Liver (tissue), 9 donors: ENCODE results near the gene FAT2. TPM values are rescaled to one million over a fixed set of nuclear protein-coding genes. Genes with fewer than 3 reads are reported as not detected.

ENCODE experiments used
- DNase-seq: peaks from one replicate; pipeline ENCODE4 v3.0.0-alpha.2; 2017; ENCODE audit warnings: low spot score
- H3K27ac ChIP-seq, 2 donors: one replicate each; pipeline ENCODE4 v1.7.0; 2013; ENCODE audit warnings: inconsistent platforms in 2 of 2, low read length in 2 of 2, control low read depth in 1 of 2, low read depth in 1 of 2, mild to moderate bottlenecking in 1 of 2
- H3K27me3 ChIP-seq, 4 donors: one replicate each; pipeline versions ENCODE4 v1.6.1 to v1.7.0; 2013; ENCODE audit warnings: low read length in 3 of 4, inconsistent platforms in 1 of 4, mild to moderate bottlenecking in 1 of 4, moderate library complexity in 1 of 4; ENCODE audit not compliant: control insufficient read depth in 4 of 4, insufficient read depth in 4 of 4
- H3K36me3 ChIP-seq, 4 donors: one replicate each; pipeline versions ENCODE4 v1.6.1 to v1.7.0; 2013; ENCODE audit warnings: low read length in 3 of 4, mild to moderate bottlenecking in 3 of 4, low read depth in 1 of 4, moderate library complexity in 1 of 4; ENCODE audit not compliant: control insufficient read depth in 4 of 4, insufficient read depth in 3 of 4
- H3K4me1 ChIP-seq, 4 donors: one replicate each; pipeline versions ENCODE4 v1.6.1 to v1.7.0; 2013; ENCODE audit warnings: low read length in 3 of 4, mild to moderate bottlenecking in 3 of 4, moderate library complexity in 1 of 4; ENCODE audit not compliant: control insufficient read depth in 4 of 4, insufficient read depth in 4 of 4
- H3K4me3 ChIP-seq, 3 donors: one replicate each; pipeline versions ENCODE4 v1.6.1 to v1.7.0; 2013; ENCODE audit warnings: low read length in 3 of 3, control low read depth in 1 of 3, low read depth in 1 of 3, mild to moderate bottlenecking in 1 of 3
- H3K9ac ChIP-seq, 2 donors: one replicate each; pipeline ENCODE4 v1.7.0; 2013; ENCODE audit warnings: low read length in 2 of 2, mild to moderate bottlenecking in 2 of 2, moderate library complexity in 2 of 2, control low read depth in 1 of 2, low read depth in 1 of 2
- H3K9me3 ChIP-seq, 4 donors: one replicate each; pipeline versions ENCODE4 v1.6.1 to v1.7.0; 2013; ENCODE audit warnings: low read length in 3 of 4; ENCODE audit not compliant: control insufficient read depth in 4 of 4
- EGR1 ChIP-seq, 2 donors: IDR thresholded peaks; 2 replicates each; pipeline ENCODE4 v1.6.1; 2016 to 2018; ENCODE audit warnings: antibody characterized with exemption in 2 of 2, low read depth in 2 of 2
- FOXA1 ChIP-seq: IDR thresholded peaks from 2 replicates; pipeline ENCODE4 v1.6.1; 2016; ENCODE audit warnings: antibody characterized with exemption
- FOXA2 ChIP-seq: IDR thresholded peaks from 2 replicates; pipeline ENCODE4 v1.6.1; 2016; ENCODE audit warnings: antibody characterized with exemption
- GABPA ChIP-seq, 2 donors: IDR thresholded peaks in 1 of 2; conservative IDR thresholded peaks in 1 of 2; 2 replicates each; pipeline ENCODE4 v1.6.1; 2016; ENCODE audit warnings: antibody characterized with exemption in 2 of 2, mild to moderate bottlenecking in 1 of 2, moderate library complexity in 1 of 2
- HNF4A ChIP-seq, 2 donors: conservative IDR thresholded peaks; 2 replicates each; pipeline ENCODE4 v1.6.1; 2016; ENCODE audit warnings: antibody characterized with exemption in 2 of 2, mild to moderate bottlenecking in 2 of 2
- HNF4G ChIP-seq: IDR thresholded peaks from 2 replicates; pipeline ENCODE4 v1.6.1; 2016; ENCODE audit warnings: antibody characterized with exemption
- JUND ChIP-seq, 2 donors: IDR thresholded peaks; 2 replicates each; pipeline ENCODE4 v1.6.1; 2016; ENCODE audit warnings: antibody characterized with exemption in 2 of 2
- NR2F2 ChIP-seq: IDR thresholded peaks from 2 replicates; pipeline ENCODE4 v1.6.1; 2016; ENCODE audit warnings: antibody characterized with exemption
- RAD21 ChIP-seq, 2 donors: IDR thresholded peaks; 2 replicates each; pipeline ENCODE4 v1.6.1; 2016; ENCODE audit warnings: antibody characterized with exemption in 2 of 2, mild to moderate bottlenecking in 2 of 2
- RXRA ChIP-seq, 2 donors: IDR thresholded peaks; 2 replicates each; pipeline ENCODE4 v1.6.1; 2017 to 2018; ENCODE audit warnings: antibody characterized with exemption in 2 of 2, mild to moderate bottlenecking in 1 of 2
- SP1 ChIP-seq: IDR thresholded peaks from 2 replicates; pipeline ENCODE4 v1.6.1; 2018; ENCODE audit warnings: antibody characterized with exemption, mild to moderate bottlenecking
- TAF1 ChIP-seq: conservative IDR thresholded peaks from 2 replicates; pipeline ENCODE4 v1.6.1; 2016; ENCODE audit warnings: antibody characterized with exemption, mild to moderate bottlenecking
- YY1 ChIP-seq: IDR thresholded peaks from 2 replicates; pipeline ENCODE4 v1.6.1; 2016; ENCODE audit warnings: antibody characterized with exemption, mild to moderate bottlenecking
- WGBS: extraction: QIAGEN DNeasy Blood & Tissue Kit; methylation state at CpG from one replicate; pipeline ENCODE4 v1.1.7; 2013; 5-methylcytosine and 5-hydroxymethylcytosine counted together
- polyA plus RNA-seq, 2 donors: library from polyadenylated mRNA; stranded (reverse) in 1 of 2; unstranded in 1 of 2; fragments of 200-250 nt in 1 of 2; fragments of >200 nt in 1 of 2; fragmentation: Nextera tagmentation in 1 of 2; extraction: Ambion mirVana in 1 of 2; gene quantifications; one replicate each; pipeline versions ENCODE4 v1.2.1 to v1.2.3, GENCODE V29; 2013 to 2015
- total RNA-seq, 2 donors: library from RNA; depleted of rRNA; stranded (reverse); fragments of >200 nt; gene quantifications; one replicate each; pipeline ENCODE4 v1.2.3, GENCODE V29; 2014
- TF ChIP-seq, protein P1 (sequence below): IDR thresholded peaks from 2 replicates; pipeline ENCODE4 v1.6.1; 2016; ENCODE audit warnings: antibody characterized with exemption
- TF ChIP-seq, protein P2 (sequence below): IDR thresholded peaks from 2 replicates; pipeline ENCODE4 v1.6.1; 2016; ENCODE audit warnings: antibody characterized with exemption
- TF ChIP-seq, protein P3 (sequence below): IDR thresholded peaks from 2 replicates; pipeline ENCODE4 v1.6.1; 2016; ENCODE audit warnings: antibody characterized with exemption, mild to moderate bottlenecking
- donor health status: healthy.
- donor health status: healthy.
- donor health status: healthy.
- donor health status: healthy.
- donor health status: healthy.

FAT2 gene
- total and polyA plus RNA-seq, 4 donors = under 0.01 to 0.07 TPM; not detected in 2

DNA sequence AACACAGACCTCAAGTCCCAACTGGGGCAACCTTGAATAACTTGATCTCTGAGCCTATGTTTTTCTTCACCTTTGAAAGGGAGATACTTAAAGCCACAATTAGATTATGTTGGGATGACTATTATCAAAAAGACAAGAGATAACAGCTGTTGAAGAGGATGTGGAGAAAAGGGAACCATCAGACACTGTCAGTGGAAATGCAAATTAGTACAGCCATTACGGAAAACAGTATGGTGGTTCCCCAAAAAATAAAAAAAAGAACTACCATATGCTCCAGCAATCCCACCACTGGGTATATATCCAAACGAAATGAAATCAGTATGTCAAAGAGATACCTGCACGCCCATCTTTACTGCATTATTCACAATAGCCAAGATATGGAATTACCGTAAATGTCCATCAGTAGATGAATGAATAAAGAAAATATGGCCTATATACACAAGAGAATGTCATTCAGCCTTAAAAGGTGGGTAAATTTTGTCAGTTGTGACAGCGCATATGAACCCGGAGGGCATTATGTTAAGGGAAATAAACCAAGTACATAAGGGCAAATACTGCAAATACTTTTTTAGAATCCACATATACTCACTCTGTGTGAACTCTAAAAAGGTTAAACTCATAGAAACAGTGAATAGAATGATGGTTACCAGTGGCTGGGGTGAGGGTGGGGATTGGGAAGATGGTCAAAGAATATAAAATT lies 12.7 kb downstream of the FAT2 start:
- Histone ChIP-seq H3K27me3 (no peaks in the 10 kb centered on the region), H3K9ac (no peak overlapping the region), H3K9me3 (no peaks in the 10 kb centered on the region), H3K4me1 (no peaks in the 10 kb centered on the region), H3K27ac (no peak overlapping the region), H3K4me3 (no peak overlapping the region), H3K36me3 (no peaks in the 10 kb centered on the region)
- 91% methylated on average over 6 of the region's 6 CpGs for WGBS
- TF ChIP-seq, protein P1, sequence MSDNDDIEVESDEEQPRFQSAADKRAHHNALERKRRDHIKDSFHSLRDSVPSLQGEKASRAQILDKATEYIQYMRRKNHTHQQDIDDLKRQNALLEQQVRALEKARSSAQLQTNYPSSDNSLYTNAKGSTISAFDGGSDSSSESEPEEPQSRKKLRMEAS = no peak
- TF ChIP-seq YY1 = no peak
- TF ChIP-seq FOXA1 = no peak
- TF ChIP-seq HNF4G = no peak
- TF ChIP-seq, protein P2, sequence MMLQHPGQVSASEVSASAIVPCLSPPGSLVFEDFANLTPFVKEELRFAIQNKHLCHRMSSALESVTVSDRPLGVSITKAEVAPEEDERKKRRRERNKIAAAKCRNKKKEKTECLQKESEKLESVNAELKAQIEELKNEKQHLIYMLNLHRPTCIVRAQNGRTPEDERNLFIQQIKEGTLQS = no peak
- no peak for TF ChIP-seq EGR1 (IDR thresholded peaks at IDR 0.05; ENCODE audit: low read depth in 2 of 2)
- no peak for TF ChIP-seq JUND (IDR thresholded peaks at IDR 0.05)
- TF ChIP-seq RXRA (IDR thresholded peaks at IDR 0.05) = no peak
- DNase-seq = no peak

DNA sequence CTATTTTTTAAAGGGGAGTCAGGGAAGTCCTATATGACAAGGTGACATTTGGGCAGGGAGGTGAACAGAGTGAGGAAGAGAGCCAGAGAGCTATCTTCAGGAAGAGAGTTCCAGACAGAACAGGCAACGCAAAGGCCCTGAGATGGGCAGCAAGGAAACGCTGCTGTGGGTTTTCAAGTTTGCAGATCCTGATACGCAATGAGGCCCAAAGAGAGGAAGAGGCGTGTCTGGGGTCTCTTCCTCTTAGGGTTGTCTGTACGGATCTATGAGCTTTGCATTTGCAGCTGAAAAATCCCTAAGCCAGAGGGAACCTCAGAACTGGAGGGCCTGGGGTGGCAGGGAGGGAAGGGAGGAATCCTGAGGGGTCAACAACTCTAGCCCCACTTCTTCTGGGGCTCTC lies 13.6 kb downstream of the FAT2 start:
- no peaks in the 10 kb centered on the region for H3K36me3 ChIP-seq
- no peak for TF ChIP-seq SP1
- no peaks in the 10 kb centered on the region for H3K27me3 ChIP-seq
- no peak overlapping the region for H3K4me3 ChIP-seq
- H3K27ac ChIP-seq = no peak overlapping the region
- H3K9ac ChIP-seq = no peak overlapping the region
- H3K4me1 ChIP-seq = no peaks in the 10 kb centered on the region
- WGBS = 75% methylated on average over 5 of the region's 5 CpGs
- DNase-seq = no peak
- no peaks in the 10 kb centered on the region for H3K9me3 ChIP-seq

DNA sequence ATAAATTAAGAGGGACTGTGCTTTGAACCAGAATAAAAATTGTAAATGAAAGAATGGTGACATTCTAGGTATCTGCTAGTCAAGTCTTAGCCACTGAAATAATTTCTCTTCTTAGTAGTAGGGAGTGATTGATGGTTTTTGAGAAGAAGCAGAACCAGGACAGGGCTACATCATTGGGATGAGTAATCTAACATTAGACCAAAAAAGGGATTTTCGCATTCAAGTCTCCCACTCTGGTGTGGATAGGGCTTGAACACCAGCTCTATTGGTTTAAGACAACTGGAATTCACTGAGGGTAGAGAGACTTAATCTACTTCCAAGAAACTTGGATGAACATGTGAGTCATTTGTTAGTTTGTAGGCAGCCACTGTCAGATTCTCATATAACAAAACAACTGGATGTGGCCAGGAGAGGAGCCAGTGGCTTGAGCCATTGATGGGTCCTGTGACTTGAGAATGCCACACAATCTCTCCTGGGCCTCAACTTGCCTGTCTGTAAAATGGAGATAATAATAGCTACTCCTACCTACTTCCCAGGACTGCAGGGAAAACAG lies 16.6 kb downstream of the FAT2 start:
- 98% methylated on average over 1 of the region's 1 CpG for WGBS
- no peak for TF ChIP-seq RXRA (IDR thresholded peaks at IDR 0.05)
- TF ChIP-seq, protein P2 = no peak
- TF ChIP-seq TAF1 = no peak
- Histone ChIP-seq H3K4me3 (no peak overlapping the region), H3K27ac (no peak overlapping the region), H3K9me3 (no peaks in the 10 kb centered on the region), H3K36me3 (no peaks in the 10 kb centered on the region), H3K4me1 (no peaks in the 10 kb centered on the region), H3K27me3 (no peaks in the 10 kb centered on the region), H3K9ac (no peak overlapping the region)
- DNase-seq = no peak

DNA sequence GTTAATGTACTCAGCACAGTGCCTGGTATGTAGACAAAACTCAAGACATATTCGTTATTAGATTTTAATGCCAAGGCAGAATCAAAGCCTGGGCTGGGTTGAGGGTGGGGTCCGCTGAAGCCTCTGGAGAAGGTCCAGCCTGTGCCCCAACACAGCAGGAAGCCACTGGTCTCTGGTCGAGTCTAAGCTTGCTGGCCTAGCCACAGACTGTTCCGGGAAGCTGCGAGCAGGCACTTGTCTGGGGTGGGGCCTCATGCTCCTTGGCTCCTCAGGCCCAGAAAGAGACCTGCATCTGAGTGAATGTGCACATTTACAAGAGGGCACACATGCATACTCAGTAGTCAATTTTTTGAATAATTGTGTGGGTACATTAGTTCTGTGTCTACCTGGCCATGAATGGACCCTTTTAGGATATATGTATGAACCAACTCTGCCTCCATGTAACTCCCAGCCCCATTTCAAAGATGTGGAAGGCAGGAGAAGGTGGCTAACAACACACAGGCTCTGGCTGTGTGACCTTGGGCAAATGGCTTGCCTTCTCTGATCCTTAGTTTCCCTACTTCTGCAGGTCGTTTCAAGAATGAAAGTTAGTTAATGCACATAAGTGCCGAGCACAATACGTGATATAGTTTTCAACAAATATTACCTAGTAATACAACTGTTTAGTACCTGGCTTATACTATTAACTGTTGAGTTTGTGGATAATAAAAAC lies 18.3 kb downstream of the FAT2 start:
- no peaks in the 10 kb centered on the region for H3K27me3 ChIP-seq
- WGBS = 86% methylated on average over 8 of the region's 8 CpGs
- TF ChIP-seq, protein P1 = no peak
- TF ChIP-seq NR2F2 (no peak), FOXA2 (no peak), TAF1 (no peak), GABPA (IDR thresholded peaks at IDR 0.05 in 1 of 2, conservative IDR thresholded peaks at IDR 0.05 in 1 of 2) (no peak), SP1 (no peak), RAD21 (IDR thresholded peaks at IDR 0.05) (no peak), FOXA1 (no peak), HNF4G (no peak), JUND (IDR thresholded peaks at IDR 0.05) (no peak), HNF4A (conservative IDR thresholded peaks at IDR 0.05) (no peak), YY1 (no peak), EGR1 (IDR thresholded peaks at IDR 0.05; ENCODE audit: low read depth in 2 of 2) (no peak), RXRA (IDR thresholded peaks at IDR 0.05) (no peak)
- TF ChIP-seq, protein P3, sequence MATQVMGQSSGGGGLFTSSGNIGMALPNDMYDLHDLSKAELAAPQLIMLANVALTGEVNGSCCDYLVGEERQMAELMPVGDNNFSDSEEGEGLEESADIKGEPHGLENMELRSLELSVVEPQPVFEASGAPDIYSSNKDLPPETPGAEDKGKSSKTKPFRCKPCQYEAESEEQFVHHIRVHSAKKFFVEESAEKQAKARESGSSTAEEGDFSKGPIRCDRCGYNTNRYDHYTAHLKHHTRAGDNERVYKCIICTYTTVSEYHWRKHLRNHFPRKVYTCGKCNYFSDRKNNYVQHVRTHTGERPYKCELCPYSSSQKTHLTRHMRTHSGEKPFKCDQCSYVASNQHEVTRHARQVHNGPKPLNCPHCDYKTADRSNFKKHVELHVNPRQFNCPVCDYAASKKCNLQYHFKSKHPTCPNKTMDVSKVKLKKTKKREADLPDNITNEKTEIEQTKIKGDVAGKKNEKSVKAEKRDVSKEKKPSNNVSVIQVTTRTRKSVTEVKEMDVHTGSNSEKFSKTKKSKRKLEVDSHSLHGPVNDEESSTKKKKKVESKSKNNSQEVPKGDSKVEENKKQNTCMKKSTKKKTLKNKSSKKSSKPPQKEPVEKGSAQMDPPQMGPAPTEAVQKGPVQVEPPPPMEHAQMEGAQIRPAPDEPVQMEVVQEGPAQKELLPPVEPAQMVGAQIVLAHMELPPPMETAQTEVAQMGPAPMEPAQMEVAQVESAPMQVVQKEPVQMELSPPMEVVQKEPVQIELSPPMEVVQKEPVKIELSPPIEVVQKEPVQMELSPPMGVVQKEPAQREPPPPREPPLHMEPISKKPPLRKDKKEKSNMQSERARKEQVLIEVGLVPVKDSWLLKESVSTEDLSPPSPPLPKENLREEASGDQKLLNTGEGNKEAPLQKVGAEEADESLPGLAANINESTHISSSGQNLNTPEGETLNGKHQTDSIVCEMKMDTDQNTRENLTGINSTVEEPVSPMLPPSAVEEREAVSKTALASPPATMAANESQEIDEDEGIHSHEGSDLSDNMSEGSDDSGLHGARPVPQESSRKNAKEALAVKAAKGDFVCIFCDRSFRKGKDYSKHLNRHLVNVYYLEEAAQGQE = no peak
- H3K27ac ChIP-seq = no peak overlapping the region
- no peak overlapping the region for H3K4me3 ChIP-seq
- no peaks in the 10 kb centered on the region for H3K36me3 ChIP-seq
- no peaks in the 10 kb centered on the region for H3K9me3 ChIP-seq
- DNase-seq = no peak
- no peak overlapping the region for H3K9ac ChIP-seq
- no peaks in the 10 kb centered on the region for H3K4me1 ChIP-seq
